ENCODE data around the gene CLEC3A.

- TF ChIP-seq EZH2 (IDR thresholded peaks at IDR 0.05; ENCODE audit: low read length, missing control alignments) (no peak), CTCF (conservative IDR thresholded peaks at IDR 0.05 in 1 of 2, IDR thresholded peaks at IDR 0.05 in 1 of 2; ENCODE audit: low read depth in 1 of 2, low read length in 2 of 2) (no peak)
Measured at GRCh38 chr16:77995843-77996455, 26.4 kb upstream of the CLEC3A start.

Data from fibroblast of lung (primary cell).